Lung microvascular endothelial cell (primary cell): ENCODE data around the gene MRPL55. TPM values are rescaled to one million over a fixed set of nuclear protein-coding genes. Genes with fewer than 3 reads are reported as not detected.

ENCODE experiments used
- DNase-seq, 2 donors: peaks; one replicate each; pipeline versions ENCODE4 v3.0.0 to v3.0.0-alpha.2; 2010; ENCODE audit warnings: low read depth in 2 of 2
- total RNA-seq: library from RNA; depleted of rRNA; stranded (reverse); fragments of >200 nt; gene quantifications from 2 replicates; pipeline ENCODE4 v1.2.1, GENCODE V29; 2014

Gene MRPL55
- 35.7 and 47.4 TPM in 2 replicates for total RNA-seq

GRCh38 chr1:228109073-228109961 lies at the start of gene MRPL55:
TSS of gene MRPL55 (minus strand) at chr1:228109299. CDS start at chr1:228108260, 1,039 bp downstream.
- peak; percentile 97 to 98 for DNase-seq

GRCh38 chr1:228158151-228159007 lies 49.3 kb upstream of the MRPL55 start:
- DNase-seq, result no peak

- DNase-seq, result no peak
These were observed 48.6 kb upstream of the MRPL55 start for GRCh38 chr1:228157729-228158126.

GRCh38 chr1:228156941-228157728 lies 48.0 kb upstream of the MRPL55 start:
- no peak for DNase-seq

GRCh38 chr1:228156515-228156881 lies 47.4 kb upstream of the MRPL55 start:
- no peak for DNase-seq

- no peak for DNase-seq
These were observed 46.8 kb upstream of the MRPL55 start for GRCh38 chr1:228155596-228156514.

- no peak for DNase-seq
These were observed 45.8 kb upstream of the MRPL55 start for GRCh38 chr1:228154670-228155571.

GRCh38 chr1:228154021-228154669 lies 45.0 kb upstream of the MRPL55 start:
- DNase-seq, result no peak

- no peak for DNase-seq
These were observed 43.8 kb upstream of the MRPL55 start for GRCh38 chr1:228152918-228153258.

GRCh38 chr1:228152097-228152917 lies 43.2 kb upstream of the MRPL55 start:
- no peak for DNase-seq

GRCh38 chr1:228151180-228151925 lies 42.3 kb upstream of the MRPL55 start:
- no peak for DNase-seq

- DNase-seq, result no peak
These were observed 41.5 kb upstream of the MRPL55 start for GRCh38 chr1:228150461-228151179.

- DNase-seq, result no peak
These were observed 41.0 kb upstream of the MRPL55 start for GRCh38 chr1:228150120-228150460.

- DNase-seq, result no peak
These were observed 40.5 kb upstream of the MRPL55 start, which contains the start of gene GJC2 for GRCh38 chr1:228149406-228150119. TSS of gene GJC2 (plus strand) at chr1:228149930. CDS start at chr1:228157759, 7,829 bp downstream.

GRCh38 chr1:228148935-228149405 lies 39.9 kb upstream of the MRPL55 start:
- no peak for DNase-seq
